Posterior cingulate gyrus (tissue), 11 donors: ENCODE measurements around the gene ERBB4.
A peak's percentile ranks its signal among the peaks of the same experiment; 100 is the strongest.

Experiments used
- DNase-seq, 10 donors: peaks; one replicate each; pipeline versions ENCODE4 v3.0.0 to v3.0.0-alpha.2; 2020 to 2021; ENCODE audit warnings: mixed read lengths in 3 of 10
- intact Hi-C: fragments of 100-400 bp; cut with DNase I; formaldehyde crosslinking; loops from one replicate; pipeline ENCODE4 v1.15.1; 2023

The ERBB4 gene

GRCh38 chr2:211404098-211404497 lies 1134.5 kb downstream of the ERBB4 start:
- no peak for DNase-seq
- intact Hi-C loops, result no loop called here

DNA sequence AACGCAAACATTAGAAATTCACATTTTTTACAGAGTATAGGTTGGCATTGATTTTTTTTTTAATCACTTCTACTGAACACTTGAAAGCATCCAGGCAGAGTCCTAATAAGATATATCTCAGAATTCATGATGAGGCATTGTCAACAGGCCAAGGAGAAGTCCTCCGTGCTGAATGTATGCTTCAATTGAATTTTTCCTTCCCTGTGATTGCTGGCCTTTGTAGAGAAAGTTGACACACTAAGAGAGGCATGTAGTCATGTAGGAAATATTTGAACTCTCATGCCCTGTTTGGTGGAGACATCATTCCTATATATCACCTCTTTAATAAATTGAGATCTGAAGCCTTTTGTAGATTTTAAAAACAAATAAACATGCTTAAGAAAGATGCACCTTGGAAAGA lies 1137.3 kb downstream of the ERBB4 start:
- DNase-seq, result no peak
- intact Hi-C loops, result no loop called here

- intact Hi-C loops, result no loop called here
- DNase-seq, result no peak
These were observed 1140.8 kb downstream of the ERBB4 start for GRCh38 chr2:211397764-211398163.

DNA sequence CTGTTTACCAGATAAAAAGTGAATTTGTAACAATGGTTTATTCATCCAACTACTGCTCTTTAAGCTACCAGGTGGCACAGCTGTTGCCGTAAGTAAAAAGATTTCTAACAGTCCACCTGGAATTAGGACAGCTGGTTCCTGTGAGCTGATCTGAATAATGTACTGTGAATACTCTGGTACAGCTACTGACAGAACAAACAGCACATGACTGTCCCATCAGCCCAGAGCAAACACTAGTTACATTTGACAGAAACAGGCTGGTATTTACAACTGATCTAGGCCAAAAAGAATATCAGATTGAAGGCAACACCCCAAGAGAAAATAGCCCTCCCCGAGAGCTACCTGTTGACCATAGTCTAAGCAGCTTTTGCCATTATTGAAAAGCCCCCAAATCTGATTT lies 1141.8 kb downstream of the ERBB4 start:
- no peak for DNase-seq
- intact Hi-C loops, result no loop called here

DNA sequence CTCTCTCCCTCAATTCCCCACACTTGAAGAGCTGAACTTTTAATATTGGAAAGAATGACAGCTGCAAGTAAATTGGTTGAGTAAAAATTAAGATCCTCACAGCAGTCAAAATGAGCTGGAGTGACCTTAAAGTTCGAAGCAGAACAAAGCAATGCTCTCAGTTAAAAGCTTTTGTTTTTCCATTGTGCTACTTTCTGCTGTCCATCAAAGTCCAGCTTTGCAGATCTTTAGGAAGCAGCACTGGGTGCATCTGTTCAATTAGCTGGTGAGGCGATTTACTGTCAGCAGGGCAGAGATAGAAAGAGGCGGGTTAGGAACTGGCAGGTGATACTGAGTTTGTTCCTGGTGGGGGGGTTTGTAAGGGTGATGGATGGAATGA lies 1147.4 kb downstream of the ERBB4 start:
- DNase-seq, result no peak
- intact Hi-C loops, result no loop called here

GRCh38 chr2:211390536-211391188 lies 1147.9 kb downstream of the ERBB4 start:
- intact Hi-C loops, result no loop called here
- peak in 1 of 10 donors; percentile 12 for DNase-seq

- intact Hi-C loops, result no loop called here
- no peak for DNase-seq
These were observed 1150.9 kb downstream of the ERBB4 start for GRCh38 chr2:211387734-211388133.

DNA sequence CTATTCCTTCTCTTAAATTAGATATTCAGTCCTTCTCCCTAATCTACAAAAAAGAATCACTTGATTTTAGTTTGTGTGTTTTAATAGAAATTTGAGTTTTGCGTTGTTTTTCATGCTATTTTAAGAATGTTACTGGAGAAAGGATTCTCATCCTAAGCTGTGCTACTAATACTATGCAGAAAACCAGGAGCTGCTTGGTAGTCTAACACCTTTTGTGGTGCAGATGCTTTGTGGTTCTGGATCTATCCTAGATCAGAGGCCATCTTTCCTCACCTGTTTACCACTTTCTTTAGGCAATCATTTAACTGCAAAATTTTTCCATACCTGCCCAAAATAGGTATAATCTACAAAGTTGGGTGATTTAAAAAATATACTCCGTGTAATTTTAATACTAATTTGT lies 1158.6 kb downstream of the ERBB4 start:
- intact Hi-C loops, result no loop called here
- no peak for DNase-seq

DNA sequence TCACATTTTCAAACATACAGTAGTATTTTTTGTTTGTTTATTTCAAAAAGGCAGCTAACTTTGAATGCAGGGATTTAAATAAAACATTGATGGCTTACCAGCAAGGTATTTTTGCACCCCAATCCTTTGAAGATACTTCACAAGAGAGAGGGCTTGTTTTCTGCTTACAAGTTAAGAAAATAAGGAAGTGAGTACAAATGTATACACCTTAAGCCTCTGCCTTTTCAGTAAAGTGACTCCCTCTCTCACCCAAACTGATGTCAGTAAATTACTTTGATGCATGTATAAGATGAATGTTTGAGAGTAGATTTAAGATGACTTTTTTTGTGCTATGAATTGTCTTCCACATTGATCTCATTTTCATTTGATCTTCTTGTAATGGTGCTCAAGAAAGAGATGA lies 1162.2 kb downstream of the ERBB4 start:
- intact Hi-C loops, result no loop called here
- DNase-seq, result no peak

DNA sequence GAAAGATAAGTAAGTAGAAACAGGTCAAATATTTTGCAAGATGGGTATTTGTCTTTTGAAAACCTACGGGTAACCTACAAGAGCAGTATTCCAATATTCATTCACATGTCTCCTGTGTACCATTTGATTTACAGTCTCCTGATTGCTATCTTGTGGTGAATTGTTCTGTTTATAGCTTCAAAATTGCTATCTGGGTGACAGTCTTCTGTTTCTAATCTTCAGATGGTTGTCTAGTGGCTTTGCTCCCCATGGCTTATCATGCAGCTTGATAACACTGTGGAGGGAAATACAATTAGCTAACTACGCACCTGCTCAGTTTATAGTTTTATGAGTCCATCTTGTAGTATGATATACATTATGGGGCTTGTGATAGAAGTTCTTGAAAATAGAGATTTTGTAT lies 1165.4 kb downstream of the ERBB4 start:
- no peak for DNase-seq
- intact Hi-C loops, result no loop called here

DNA sequence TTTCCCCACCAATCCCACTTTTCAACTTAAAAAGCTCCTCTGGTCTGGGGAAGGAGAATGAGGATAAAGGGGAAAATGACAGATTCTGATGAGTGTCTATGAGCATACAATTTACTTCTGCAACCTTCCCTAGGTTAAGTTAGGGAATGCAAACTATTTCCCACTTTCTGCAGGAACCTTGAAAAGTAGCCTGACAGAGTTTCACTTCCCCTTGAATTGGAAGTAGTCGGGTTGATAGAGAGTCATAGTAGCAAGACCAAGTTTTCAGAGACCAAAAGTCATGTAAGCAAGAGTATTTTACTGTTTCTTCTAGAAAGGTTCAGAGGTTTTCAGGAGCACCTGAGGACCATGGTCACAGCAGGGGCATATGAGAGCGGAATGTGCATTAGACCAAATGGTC lies 1167.1 kb downstream of the ERBB4 start:
- DNase-seq, result no peak
- intact Hi-C loops, result no loop called here

- no peak for DNase-seq
- intact Hi-C loops, result no loop called here
These were observed 1170.1 kb downstream of the ERBB4 start for GRCh38 chr2:211368467-211368866.

DNA sequence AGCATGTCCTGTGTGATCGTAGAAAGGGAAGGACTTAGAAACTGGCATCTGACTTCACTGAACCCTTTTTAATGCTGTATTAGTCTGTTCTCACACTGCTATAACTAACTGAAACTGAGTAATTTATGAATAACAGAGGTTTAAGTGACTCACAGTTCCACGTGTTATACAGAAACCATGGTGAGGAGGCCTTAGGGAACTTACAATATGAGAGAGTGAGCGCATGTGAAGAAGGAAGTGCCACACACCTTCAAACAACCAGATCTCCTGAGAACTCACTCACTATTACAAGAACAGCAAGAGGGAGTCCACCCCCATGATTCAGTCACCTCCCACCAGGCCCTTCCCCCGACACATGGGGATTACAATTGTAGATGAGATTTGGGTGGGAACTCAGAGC lies 1170.9 kb downstream of the ERBB4 start:
- intact Hi-C loops, result no loop called here
- DNase-seq, result no peak

- no peak for DNase-seq
- intact Hi-C loops, result no loop called here
These were observed 1171.3 kb downstream of the ERBB4 start for GRCh38 chr2:211367293-211367692.

- DNase-seq, result no peak
- intact Hi-C loops, result no loop called here
These were observed 1173.7 kb downstream of the ERBB4 start for GRCh38 chr2:211364911-211365310.

DNA sequence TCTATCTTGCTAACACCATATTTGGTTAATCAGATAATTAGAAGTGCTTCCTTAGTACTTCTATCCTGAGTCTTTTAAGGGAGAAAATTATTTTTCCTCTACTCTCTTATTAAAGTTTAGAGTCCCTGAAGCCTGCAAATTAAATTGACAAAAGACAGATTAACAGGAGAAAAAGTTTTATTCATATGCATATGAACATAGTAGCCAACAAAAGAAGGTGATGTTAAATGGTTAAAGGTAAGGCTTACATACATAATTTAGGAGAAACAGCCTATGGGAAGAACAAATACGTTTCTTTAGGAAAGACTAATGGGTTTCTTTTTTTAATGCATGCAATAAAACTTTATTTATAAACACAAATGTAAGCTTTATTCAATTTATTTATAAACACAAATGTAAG lies 1177.2 kb downstream of the ERBB4 start:
- no peak for DNase-seq
- intact Hi-C loops, result no loop called here

DNA sequence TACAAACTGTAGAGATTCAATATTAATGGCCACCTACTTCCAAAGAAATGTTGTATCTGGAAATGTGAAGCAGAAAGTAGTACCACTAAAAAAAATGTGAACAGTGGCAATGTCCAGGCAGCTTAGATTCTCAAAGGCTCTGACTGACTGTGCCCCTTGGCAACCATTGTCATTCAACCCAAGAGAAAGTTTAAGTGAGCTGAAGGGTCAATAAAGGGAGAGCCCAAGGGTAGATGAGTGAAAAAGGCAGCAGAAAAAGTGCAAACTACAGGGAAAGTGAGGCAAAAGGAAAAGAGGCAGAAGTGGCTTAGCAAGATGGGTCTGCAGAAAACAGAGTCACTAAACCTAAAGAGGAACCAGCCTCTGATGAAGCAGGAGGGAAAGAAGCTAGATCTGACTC lies 1179.3 kb downstream of the ERBB4 start:
- DNase-seq, result no peak
- intact Hi-C loops, result no loop called here

- no peak for DNase-seq
- intact Hi-C loops, result no loop called here
These were observed 1180.1 kb downstream of the ERBB4 start for GRCh38 chr2:211358504-211358903.

DNA sequence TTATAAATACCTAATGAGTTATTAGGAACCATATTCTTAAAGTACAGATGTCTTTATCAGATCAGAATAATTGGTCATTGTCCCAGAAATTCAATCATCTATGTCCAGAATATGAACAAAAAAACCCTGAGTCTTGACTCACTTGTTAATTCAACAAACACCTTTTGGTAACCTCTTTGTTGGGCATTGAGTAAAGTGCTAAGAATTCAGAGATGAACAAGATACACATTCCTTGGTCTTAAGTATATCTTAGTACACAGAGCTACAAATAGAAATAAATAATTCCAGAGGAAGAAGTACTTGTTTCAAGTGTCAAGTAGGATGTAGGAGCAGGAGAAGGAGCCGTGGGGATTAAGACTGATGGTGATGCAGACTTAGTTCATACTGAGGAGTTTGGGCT lies 1184.1 kb downstream of the ERBB4 start:
- no peak for DNase-seq
- intact Hi-C loops, result no loop called here

DNA sequence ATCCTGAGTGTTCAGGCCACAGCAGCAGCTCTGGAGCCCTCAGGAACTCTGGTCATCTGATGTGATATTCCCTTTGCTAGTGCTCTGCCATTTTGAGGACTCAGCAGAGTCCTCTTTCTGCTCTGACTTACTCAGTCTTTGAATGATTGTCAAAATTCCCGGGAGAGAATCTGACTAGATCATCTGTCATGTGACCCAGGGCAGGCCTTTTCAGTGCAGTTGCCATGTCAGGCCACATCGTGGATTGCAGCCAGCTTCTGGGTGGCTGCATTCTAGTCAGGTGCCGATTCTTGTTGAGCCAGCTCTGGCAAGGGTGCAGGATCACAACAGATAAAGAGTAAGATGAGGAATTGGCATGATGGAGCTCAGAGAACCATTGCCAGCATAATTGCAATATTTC lies 1186.6 kb downstream of the ERBB4 start:
- intact Hi-C loops, result no loop called here
- DNase-seq, result peak; percentile 21 to 90 (median 48)

DNA sequence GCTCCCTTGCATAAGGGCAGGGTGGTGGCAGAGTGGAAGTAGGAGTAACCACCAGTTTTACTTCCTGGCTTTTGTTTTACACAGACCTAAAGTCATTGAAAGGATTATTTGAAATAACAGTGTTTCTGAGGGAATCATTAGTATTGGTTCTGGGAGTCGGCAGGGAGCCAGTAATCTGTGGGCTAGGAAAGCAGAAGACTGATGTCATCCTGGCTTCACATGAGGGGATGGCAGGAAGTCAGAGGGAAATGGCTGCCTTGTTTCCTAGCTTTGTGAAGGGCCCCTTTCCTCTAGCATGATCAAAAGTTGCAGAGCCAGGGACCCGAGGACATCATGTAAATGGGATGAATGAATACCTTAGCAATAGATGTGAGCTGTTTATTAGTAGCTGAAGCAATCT lies 1189.6 kb downstream of the ERBB4 start:
- peak in 1 of 10 donors; percentile 22 for DNase-seq
- intact Hi-C loops, result no loop called here

- intact Hi-C loops, result no loop called here
- no peak for DNase-seq
These were observed 1191.3 kb downstream of the ERBB4 start for GRCh38 chr2:211347328-211347727.

GRCh38 chr2:211344289-211344688 lies 1194.3 kb downstream of the ERBB4 start:
- intact Hi-C loops, result no loop called here
- DNase-seq, result no peak
